NCI-H2227 (cell line): Measurements from ENCODE around the gene TBCD.

Experiments used
- DNase-seq: peaks from one replicate; lab custom pipeline; 2025; ENCODE audit not compliant: unreplicated experiment; lab: John Stamatoyannopoulos, UW

Gene TBCD

DNA sequence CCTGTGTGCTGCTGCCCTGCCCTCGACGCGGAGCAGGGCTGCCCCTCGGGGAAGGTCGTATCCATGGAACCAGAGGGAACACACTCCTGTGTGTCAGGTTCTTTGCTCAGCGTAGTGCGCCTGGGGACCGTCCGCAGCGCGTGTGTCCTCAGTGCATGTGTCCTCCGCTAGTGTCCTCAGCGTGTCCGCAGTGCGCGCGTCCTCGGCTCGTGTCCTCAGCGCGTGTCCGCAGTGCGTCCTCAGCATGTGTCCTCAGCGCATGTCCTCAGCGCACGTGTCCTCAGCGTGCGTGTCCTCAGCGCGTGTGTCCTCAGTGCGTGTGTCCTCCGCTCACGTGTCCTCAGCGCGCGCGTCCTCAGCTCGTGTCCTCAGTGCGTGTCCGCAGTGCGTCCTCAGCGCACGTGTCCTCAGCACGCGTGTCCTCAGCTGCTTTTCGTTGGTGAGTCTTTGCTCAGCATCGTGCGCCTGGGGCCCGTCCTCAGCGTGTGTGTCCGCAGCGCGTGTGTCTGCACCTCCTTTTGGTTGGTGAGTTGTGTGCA, 147.2 kb downstream of the TBCD start:
- no peak for DNase-seq

DNA sequence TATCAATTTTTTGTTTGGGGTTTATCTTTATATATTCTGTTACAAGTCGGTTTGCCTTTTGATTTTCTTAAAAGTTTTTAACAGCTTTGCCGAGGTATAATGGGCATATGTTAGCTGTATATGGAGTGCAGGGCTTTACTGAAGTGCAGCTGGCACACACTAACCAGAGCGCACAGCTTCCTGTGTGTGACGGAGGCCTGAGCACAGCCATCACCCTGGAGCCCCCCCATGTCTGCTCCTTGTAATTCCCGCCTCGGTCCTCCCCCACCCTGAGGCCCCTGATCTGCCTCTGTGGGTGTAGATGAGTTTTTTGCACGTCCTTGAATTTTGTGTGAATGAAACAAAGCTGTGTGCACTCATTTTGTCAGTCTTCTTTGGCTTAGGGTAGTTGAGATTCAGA, 148.1 kb downstream of the TBCD start:
- DNase-seq, result no peak

DNA sequence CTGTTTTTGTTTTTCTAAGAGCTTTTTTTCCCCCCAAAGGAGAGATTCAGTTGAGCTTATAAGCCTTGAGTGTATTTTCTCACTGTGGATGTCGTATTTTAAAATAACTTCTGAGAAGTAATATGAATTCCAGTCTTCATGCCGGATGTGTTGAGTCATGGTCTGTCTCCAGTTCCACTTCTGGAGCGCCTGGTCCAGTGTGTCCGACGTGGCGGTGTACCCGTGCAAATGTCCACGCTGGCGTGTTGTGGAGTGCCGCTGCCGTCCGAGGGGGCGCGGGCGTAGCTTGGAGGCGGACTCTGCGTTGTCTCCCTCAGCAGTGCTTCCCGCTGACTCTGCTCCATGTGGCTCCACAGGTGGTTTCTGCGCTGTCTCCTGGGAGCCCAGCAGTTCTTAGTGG, 148.9 kb downstream of the TBCD start:
- DNase-seq, result no peak

DNA sequence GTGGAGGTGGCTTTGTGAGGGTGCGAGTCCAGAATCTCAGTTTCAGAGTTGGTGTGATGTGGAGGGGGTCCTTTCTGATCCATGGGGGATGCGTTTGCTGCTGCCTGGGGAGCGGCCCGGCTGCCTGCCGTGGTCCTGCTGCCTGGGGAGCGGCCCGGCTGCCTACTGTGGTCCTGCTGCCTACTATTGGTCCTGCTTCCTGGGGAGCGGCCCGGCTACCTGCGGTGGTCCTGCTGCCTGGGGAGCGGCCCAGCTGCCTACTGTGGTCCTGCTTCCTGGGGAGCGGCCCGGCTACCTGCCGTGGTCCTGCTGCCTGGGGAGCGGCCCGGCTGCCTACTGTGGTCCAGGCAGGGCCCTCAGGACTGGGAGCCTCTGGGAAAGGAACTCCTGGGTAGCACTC, 149.5 kb downstream of the TBCD start:
- no peak for DNase-seq

DNA sequence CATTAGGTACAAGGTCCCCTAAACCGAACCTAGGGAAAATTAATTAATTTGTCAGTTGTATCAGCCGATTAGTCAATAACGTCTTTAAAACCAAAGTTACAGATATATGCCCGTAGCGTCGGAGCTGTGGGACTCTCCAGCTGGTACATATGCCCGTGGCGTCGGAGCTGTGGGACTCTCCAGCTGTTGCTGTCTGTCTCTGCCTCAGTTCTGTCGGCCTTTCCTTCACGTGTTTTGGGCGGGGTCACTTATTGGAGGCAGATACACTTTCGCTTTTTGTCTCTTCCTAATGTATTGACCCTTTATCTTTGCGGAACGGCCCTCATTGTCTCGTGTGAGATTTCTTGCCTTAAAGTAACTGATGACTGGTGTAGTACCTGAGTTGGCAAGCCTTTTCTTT, 150.0 kb downstream of the TBCD start:
- DNase-seq, result no peak

DNA sequence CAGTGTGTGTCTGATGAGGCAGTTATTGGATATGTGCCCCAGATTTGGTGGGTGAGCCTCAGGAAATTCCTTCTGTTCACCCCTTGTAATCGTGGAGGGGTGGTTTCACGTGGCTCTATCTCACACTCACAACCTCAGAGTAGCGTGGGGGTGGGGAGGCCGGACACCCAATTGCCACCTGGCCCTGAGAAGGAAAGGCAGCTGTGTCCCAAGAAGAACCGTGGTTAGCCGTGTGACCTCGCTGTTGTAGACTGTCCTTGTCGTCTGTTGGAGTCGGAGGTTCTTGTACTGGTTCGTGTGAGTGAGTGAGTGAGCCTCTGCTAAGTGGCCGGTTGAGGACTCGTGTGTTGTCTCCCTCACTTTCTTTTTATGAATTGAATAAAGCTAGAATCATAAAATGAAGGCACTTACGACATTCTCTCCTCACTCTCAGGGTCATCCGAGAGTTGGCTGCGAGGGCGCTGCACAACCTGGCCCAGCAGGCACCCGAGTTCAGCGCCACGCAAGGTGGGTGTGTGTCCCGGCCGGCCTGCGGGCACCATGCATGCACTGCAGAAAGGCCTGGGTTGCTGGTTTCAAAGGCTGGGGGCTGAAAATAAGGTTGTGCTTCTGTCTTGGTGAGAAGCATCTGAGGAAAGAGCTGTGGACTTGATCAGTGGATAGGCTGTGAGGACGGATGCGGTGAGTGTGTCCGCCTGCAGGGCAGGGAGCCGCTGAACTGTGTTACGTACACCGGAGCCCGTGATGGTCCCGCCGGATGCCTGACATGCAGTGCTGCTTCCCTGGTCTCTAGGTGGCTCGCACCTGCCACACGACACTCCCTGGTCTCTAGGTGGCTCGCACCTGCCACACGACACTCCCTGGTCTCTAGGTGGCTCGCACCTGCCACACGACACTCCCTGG, 151.4 kb downstream of the TBCD start:
- DNase-seq, result no peak

DNA sequence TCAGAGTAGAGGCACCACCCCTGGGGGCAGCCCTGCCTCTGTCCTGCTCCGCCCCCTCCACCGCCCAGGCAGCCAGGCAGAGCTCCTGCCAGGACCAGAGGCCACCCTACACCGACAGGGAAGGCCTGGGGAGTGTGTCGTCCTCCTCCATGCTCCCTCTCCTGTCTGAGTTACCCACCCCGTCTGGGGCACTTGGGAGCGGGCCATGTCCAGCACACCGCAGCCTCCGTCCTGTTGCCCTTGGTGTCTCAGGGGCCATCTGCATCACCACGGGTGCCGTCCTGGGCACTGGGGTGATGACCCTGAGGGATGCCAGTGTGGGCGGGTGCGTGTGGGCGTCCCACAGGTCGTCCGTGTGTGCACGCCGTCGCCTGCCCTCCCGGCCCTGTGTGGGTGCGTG, 153.3 kb downstream of the TBCD start:
- DNase-seq, result no peak

DNA sequence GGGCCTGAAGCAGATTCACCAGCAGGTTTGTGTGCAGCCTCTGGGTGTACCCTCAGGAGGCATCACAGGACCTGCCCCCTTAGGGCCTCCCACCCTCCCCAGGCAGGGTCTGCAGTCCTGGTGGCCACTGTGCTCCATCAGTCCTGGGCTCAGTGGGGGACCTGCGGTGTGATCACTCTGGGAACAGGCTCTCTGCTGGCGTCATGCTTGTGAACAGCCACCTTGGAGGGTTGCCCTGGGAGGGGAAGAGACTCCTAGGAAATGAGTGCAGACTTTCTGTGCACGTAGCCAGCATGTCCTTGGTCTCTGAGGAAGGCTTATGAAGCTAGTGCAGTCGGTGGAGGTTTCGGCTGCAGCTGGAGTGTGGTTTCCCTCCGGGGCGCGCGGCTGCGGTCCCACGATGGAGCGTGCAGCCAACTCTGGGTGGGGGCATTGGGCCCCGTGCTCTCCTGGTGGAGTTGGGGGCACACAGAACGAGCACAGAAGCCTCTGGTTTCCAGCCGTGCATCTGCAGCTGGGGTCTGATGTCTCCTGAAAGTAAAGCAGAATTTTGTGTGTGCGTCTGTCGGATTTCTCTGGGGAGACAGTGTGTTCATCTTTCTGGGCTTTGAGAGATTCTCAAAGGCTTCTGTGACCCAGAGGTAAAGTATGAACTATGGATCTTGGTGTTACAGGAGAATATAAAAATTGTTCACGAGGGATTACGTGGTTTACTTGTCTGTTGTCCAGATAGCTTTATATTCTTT, 156.1 kb downstream of the TBCD start:
- DNase-seq, result no peak

DNA sequence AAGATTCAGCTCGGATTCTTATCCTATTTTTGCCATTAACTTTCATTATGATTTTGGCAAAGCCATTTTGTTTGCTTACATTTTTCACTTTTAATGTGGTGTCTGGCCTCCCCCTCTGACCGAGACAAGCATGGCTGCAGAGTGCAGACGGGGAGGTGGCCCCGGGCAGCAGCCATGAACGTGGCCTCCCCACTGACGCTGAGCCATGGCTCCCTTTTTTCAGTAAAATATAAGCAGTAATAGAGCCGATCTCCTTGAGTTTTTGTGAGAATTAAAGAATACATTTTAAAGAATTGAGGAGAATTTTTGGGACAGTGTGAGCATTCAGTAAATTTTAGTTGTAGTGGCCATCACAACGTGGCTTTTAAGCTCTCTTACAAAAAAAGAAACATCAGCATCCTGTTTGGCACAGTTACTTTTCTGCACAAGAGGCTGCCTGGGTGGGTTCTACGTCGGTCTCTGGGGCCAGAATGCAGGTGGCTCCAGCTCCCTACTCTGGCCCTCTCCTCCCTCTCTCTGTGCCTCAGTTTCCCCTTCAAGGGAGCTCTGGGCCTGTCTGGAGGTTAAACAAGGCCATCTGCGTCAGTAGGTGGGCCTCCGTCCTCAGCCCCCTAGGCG, 156.8 kb downstream of the TBCD start:
- DNase-seq, result no peak

DNA sequence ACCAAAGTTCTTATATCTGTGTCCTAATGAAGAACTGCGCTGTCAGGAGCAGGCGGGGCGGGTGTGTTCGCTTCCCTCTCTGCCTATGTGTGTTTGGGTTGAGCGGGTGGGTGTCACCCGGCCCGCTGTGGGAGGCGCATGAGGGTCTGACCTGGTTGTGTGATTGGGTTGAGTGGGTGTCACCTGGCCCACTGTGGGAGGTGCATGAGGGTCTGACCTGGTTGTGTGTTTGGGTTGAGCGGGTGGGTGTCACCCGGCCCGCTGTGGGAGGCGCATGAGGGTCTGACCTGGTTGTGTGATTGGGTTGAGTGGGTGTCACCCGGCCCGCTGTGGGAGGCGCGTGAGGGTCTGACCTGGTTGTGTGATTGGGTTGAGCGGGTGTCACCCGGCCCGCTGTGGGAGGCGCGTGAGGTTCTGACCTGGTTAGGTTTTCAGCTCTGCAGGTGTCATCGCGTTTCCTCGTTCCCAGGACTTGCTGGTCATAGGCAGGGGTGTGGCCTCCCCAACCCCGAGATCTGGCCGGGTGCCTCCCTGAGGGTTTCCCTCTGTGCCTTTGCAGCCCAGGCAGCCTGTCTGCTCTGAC, 157.5 kb downstream of the TBCD start:
- DNase-seq, result no peak

DNA sequence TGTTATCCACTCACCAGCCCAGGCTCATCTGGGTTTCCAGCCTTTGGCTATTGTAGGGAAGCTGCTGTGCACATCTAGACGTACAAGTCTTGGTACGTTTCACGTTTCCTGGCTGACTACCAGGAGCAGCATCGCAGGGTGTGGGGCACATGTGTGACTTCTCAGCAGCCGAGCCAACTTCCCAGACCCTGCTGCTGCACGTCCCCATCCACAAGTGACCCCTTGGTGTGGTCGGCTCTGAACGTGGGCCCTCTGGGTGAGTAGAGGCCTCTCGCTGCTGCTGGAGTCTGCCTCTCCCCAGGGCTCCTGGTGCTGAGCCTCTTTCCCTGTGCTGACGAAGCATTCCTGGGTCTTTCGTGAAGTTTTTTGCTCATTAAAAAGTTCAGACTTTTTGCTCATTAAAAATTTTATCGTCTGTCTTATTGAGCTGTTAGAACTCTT, 158.2 kb downstream of the TBCD start:
- DNase-seq, result no peak

DNA sequence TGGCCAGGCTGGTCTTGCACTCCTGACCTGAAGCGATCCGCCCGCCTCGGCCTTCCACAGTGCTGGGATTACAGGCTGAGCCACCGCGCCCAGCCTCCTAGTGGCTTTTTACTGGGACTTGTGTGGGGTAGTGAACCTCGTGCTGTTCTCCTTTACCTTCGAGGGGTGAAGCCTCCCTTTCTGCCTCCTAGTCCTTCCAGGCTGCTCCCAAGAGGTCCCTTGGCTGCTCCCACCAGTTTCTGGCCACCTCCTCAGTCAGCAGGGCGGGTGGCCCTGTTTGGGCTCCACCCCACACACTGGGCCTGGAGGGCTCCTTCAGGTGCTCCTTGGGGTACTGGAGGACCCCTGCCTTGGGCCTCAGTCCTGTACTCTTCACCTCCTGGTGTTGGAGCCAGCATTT, 158.9 kb downstream of the TBCD start:
- no peak for DNase-seq

DNA sequence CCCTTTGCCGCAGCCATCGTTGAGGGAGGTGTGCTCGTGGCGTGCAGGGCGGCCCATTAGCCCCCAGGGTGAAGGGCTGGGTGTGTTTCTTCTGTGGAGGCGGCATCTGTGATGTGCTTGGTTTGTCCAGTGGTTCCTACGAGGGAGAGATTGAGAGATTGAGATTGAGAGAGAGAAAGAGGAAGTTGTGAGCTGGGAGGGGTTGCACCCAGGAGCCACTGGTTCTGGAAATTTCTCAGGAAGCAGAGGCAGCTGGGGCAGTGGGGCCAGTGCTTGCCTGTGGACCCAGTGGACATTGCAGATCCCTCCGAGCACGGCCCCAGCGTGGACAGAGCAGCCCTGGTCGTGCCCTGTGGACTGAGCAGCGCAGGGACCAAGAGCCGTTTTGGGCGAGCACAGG, 160.0 kb downstream of the TBCD start:
- DNase-seq, result no peak

DNA sequence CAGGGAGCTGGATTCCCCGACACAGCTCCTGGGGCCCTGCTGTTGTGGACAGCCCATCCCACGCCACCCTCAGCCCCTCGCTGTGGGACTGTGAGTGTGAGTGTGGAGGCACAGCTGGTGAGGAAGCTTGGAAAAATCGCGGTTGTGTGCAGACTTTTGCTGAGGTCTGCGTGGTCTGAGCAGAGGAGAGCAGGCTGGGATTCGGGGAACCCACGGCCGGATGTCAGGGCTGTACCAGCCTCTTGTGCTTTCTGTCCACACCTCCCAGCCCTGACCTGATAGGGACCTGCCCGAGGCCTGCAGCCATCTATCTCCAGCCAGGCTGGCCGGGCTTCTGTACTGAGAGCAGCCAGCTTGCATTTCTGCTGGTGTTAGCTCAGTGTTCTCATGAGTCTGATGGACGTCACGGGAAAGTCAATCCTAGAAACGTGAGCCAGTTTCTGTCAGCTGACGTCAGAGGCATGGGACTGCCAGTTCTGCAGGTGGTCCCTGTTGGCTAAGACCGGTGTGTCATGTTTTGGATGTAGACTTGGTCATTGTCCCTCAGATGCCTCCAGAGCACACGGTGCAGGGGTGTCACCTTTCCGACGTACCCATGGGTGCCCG, 160.7 kb downstream of the TBCD start:
- no peak for DNase-seq

DNA sequence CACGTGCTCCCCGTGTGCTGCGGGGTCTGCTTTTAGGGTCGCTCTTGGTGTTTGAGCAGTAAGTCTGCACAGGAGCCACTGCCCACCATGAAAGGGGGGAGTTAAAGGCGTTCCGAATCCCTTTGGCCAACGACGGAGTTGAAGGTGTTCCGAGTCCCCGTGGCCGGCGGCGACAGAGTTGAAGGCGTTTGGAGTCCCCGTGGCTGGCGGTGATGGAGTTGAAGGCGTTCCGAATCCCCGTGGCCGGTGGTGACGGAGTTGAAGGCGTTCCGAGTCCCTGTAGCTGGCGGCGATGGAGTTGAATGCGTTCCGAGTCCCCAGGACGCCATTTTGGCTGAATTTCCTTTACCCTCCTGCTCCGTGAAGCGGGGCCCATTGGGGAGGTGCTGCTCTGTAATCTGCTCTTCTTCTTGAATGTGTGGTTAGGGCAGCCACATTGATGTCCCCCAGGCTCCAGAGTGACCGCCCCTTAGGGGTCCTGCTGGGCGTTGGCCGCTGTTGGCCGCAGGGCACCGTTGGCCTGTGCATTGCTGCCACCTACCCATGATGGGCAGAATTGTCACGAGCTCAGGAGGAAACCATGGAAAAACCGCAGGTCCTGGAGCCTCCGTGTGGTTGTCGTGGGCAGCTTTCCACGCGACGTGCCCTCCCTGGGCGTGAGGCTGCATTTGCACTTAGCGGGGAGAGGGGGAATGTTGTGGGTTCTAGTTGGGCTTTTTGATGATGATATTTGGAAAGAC, 161.6 kb downstream of the TBCD start:
- no peak for DNase-seq

DNA sequence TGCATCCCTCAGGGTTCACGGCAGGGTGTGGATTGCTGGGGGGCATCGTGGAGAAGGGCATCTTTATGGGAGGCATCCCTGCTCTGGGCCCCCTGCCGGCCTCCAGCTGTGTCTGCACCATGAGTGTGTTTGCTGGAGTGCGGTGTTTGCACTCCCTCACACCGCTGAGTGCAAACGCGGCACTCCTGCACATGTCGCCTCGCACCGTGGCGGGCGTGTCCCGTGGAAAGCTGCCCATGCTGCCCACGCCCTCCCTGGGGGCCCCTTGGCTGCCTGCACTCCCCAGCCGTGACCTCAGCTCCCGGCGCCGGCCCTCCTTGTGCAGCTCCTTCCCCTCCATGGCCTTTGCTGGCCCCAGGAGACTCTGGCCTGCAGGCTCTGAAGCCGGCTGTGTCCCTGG, 162.5 kb downstream of the TBCD start:
- no peak for DNase-seq

DNA sequence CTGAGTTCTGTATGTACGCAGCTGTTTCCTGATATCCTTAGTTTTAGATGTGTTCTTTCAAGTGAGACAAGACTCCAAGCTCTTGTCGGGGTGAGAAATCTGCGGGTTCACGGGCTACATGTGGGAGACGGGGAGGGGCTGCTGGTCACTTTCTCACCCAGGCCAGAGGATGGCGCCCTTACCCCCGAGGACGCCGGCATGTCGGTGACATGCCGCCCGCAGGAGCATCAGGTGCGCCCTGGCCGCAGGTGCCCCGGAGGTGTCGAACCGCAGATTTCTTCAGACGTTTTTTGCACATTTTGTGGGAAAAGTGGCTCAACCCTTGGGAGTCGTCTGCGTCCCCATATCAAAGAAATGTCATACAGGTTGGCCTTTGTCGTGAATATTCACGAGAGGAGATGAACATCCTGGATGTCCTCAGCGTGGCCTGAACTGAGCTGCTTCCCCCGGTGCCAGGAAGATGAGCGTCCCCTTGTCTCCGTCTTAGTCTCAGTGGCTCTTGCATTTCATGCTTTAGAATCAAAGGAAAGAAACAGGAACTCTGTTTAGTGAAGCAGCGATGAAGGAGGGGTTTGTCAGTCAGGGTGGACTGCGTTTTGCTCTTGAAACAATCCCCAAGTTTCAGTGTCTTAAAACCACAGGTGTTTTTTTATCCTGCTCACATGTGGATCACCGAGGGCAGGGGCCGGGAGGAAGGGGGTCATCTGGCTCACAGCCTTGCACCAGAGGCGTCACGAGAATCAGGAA, 163.3 kb downstream of the TBCD start:
- no peak for DNase-seq

DNA sequence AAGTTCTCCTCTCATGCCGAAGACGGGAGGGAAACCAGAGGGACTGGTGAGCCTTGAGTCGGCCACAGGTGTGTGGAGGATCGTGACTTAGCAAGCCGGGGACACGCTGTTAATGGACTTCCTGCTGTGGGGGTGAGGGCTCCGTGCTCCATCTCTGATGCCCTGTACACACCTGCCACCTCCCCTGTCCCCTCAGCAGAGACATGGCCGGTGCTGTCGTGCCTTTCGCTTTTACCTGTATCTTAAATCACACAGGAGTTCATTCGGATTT, 163.8 kb downstream of the TBCD start:
- no peak for DNase-seq

DNA sequence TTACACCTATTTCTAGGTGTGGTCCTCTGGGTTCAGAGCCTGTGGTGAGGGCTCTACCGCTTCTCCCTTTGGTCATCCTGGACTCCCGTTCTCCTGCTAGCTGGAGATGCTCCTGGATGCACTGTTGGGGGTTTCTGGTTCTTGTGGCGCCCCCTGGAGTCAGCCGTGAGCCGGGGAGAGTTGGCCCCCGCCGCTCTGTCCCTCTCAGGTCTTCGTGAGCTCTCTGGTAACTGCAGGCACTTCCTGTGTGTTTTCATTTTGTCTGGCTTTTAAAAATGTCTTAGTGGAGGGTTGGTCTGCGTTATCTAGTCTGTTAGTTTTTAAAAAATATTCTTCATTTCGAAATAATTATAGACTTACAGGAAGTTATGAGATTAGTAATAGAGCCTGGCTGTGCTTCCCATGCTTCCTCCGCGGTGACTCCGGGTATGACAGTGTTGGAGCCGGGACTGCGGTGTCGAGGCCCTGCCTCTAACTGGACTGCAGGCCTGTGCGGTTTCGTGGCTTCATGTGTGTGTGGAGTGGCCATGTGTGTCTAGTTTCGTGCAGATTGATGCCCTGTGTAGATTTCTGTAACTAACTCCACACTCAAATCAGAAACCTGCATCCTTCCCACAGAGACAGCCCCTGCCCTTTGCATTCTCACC, 166.0 kb downstream of the TBCD start:
- DNase-seq, result no peak
